OCI-LY1 (cell line): Measurements from ENCODE around the gene TBX1.

Source experiments
- H2AFZ ChIP-seq: fragments of 200-600 bp; sonication (generic), shearing (Covaris generic); 2 replicates; pipeline ENCODE4 v1.6.0; 2014; ENCODE audit warnings: antibody characterized with exemption, mild to moderate bottlenecking, low read length
- H3F3A ChIP-seq: fragments of 200-600 bp; sonication (generic), shearing (Covaris generic); 2 replicates; pipeline ENCODE4 v1.6.0; 2014; ENCODE audit warnings: mild to moderate bottlenecking, antibody characterized with exemption, low read length, moderate library complexity; ENCODE audit not compliant: insufficient read depth
- H3K27ac ChIP-seq: fragments of 200-600 bp; sonication (generic); 2 replicates; pipeline ENCODE4 v1.5.1; 2014; ENCODE audit warnings: low read length, mixed run types, mild to moderate bottlenecking, low read depth; ENCODE audit not compliant: poor library complexity, severe bottlenecking
- H3K27me3 ChIP-seq: fragments of 200-600 bp; sonication (generic); 2 replicates; pipeline ENCODE4 v1.6.0; 2014; ENCODE audit warnings: antibody characterized with exemption, mild to moderate bottlenecking, low read length, moderate library complexity; ENCODE audit not compliant: insufficient read depth
- H3K36me3 ChIP-seq: fragments of 200-600 bp; sonication (generic); 2 replicates; pipeline ENCODE4 v1.6.1; 2014; ENCODE audit warnings: mild to moderate bottlenecking, antibody characterized with exemption, low read length, moderate library complexity, mixed read lengths; ENCODE audit not compliant: insufficient read depth
- H3K4me1 ChIP-seq: fragments of 200-600 bp; sonication (generic); 2 replicates; pipeline ENCODE4 v1.5.1; 2014; ENCODE audit warnings: mild to moderate bottlenecking, low read length, moderate library complexity; ENCODE audit not compliant: insufficient read depth, severe bottlenecking
- H3K4me2 ChIP-seq: fragments of 200-600 bp; sonication (generic), shearing (Covaris generic); 2 replicates; pipeline ENCODE4 v1.6.1; 2014; ENCODE audit warnings: low read length
- H3K4me3 ChIP-seq: fragments of 200-600 bp; sonication (generic); 2 replicates; pipeline ENCODE4 v1.5.1; 2014; ENCODE audit warnings: low read length, low read depth, mild to moderate bottlenecking, mixed read lengths; ENCODE audit not compliant: poor library complexity, severe bottlenecking
- H3K79me2 ChIP-seq: fragments of 200-600 bp; shearing (Covaris generic); 2 replicates; pipeline ENCODE4 v1.6.1; 2016; ENCODE audit warnings: mixed run types, low read length, mixed read lengths; ENCODE audit not compliant: insufficient read depth
- H3K9ac ChIP-seq: fragments of 200-600 bp; sonication (generic), shearing (Covaris generic); 2 replicates; pipeline ENCODE4 v1.6.1; 2014; ENCODE audit warnings: mild to moderate bottlenecking, low read length, mixed read lengths
- H3K9me2 ChIP-seq: fragments of 200-600 bp; sonication (generic), shearing (Covaris generic); 2 replicates; pipeline ENCODE4 v1.6.1; 2014; ENCODE audit warnings: low read depth, mild to moderate bottlenecking, low read length, mixed read lengths
- H3K9me3 ChIP-seq: fragments of 200-600 bp; shearing (Covaris generic); 2 replicates; pipeline ENCODE4 v1.6.1; 2014; ENCODE audit warnings: low read length, mixed read lengths
- H4K20me1 ChIP-seq: fragments of 200-600 bp; sonication (generic), shearing (Covaris generic); 2 replicates; pipeline ENCODE4 v1.6.0; 2016; ENCODE audit warnings: mild to moderate bottlenecking, low read length; ENCODE audit not compliant: insufficient read depth
- CTCF ChIP-seq: fragments of 200-600 bp; sonication (generic), shearing (Covaris generic); IDR thresholded peaks from 2 replicates; pipeline ENCODE4 v1.5.1; 2017; ENCODE audit warnings: mild to moderate bottlenecking, antibody characterized with exemption, low read length, moderate library complexity, mixed read lengths
- EZH2 ChIP-seq: fragments of 200-600 bp; sonication (generic), shearing (Covaris generic); IDR thresholded peaks from 2 replicates; pipeline ENCODE4 v1.8.0; 2017; ENCODE audit warnings: borderline replicate concordance, mixed run types, mild to moderate bottlenecking, antibody characterized with exemption, low read length, moderate library complexity, mixed read lengths

The TBX1 gene

GRCh38 chr22:19760058-19760950 lies at the start of gene TBX1:
Gene TBX1 (plus strand): TSS chr22:19760778. CDS start chr22:19760844, 66 bp downstream.
- H4K20me1 ChIP-seq = no peaks in the 10 kb centered on the region
- H3K9ac ChIP-seq = no peak within 1 kb of the TSS
- H3K9me2 ChIP-seq = no peaks in the 10 kb centered on the region
- peaks cover 14% of the 10 kb centered on the region for H3K4me1 ChIP-seq
- no peaks in the 10 kb centered on the region for H3K36me3 ChIP-seq
- peaks cover 17% of the 10 kb centered on the region for H3K27me3 ChIP-seq
- H3K4me2 ChIP-seq = no peak within 1 kb of the TSS
- no peak within 1 kb of the TSS for H3K27ac ChIP-seq
- no peak within 1 kb of the TSS for H3K4me3 ChIP-seq
- no peaks in the 10 kb centered on the region for H3K79me2 ChIP-seq
- no peaks in the 10 kb centered on the region for H3K9me3 ChIP-seq
- no peaks in the 10 kb centered on the region for H3F3A ChIP-seq
- TF ChIP-seq CTCF (no peak), EZH2 (peak; percentile 81; the same call in 1 of the 2 replicates)
- H2AFZ ChIP-seq = no peak within 1 kb of the TSS

- H3K27me3 ChIP-seq = peaks cover 7% of the 10 kb centered on the region
Observed at GRCh38 chr22:19713245-19713644, 47.3 kb upstream of the TBX1 start.

GRCh38 chr22:19713650-19714311 lies 46.8 kb upstream of the TBX1 start:
- Histone ChIP-seq H3K9me3 (no peaks in the 10 kb centered on the region), H3K4me1 (peaks cover 10% of the 10 kb centered on the region), H3K9me2 (no peaks in the 10 kb centered on the region), H3K4me3 (no peak overlapping the region), H3F3A (no peaks in the 10 kb centered on the region), H3K79me2 (no peaks in the 10 kb centered on the region), H3K4me2 (no peak overlapping the region), H3K9ac (no peak overlapping the region), H3K27ac (no peak overlapping the region), H4K20me1 (no peaks in the 10 kb centered on the region), H3K36me3 (no peaks in the 10 kb centered on the region), H2AFZ (no peak overlapping the region), H3K27me3 (peaks cover 9% of the 10 kb centered on the region)
- TF ChIP-seq CTCF = no peak
- TF ChIP-seq EZH2 = no peak

More at GRCh38 chr22:19713245-19713644, 47.3 kb upstream of the TBX1 start:
- Histone ChIP-seq H3K4me1 (peaks cover 4% of the 10 kb centered on the region), H4K20me1 (no peaks in the 10 kb centered on the region), H3K4me2 (no peak overlapping the region), H3K36me3 (no peaks in the 10 kb centered on the region), H3K9me3 (no peaks in the 10 kb centered on the region), H2AFZ (no peak overlapping the region), H3F3A (no peaks in the 10 kb centered on the region), H3K27ac (no peak overlapping the region), H3K79me2 (no peaks in the 10 kb centered on the region), H3K9ac (no peak overlapping the region), H3K9me2 (no peaks in the 10 kb centered on the region), H3K4me3 (no peak overlapping the region)
- TF ChIP-seq EZH2 (no peak), CTCF (no peak)
